Inflammatory macrophage treated with lipopolysaccharide for 4 hours (primary cell): ENCODE measurements around the gene PLCZ1.
"Not testable (repeated sequence)": the region's sequence is repeated elsewhere in the genome, so short reads cannot be mapped to it uniquely, and the experiment has no call there.

ENCODE experiments used
- DNase-seq: peaks from one replicate; pipeline ENCODE4 v3.0.0-alpha.2; 2020

Gene PLCZ1, protein sequence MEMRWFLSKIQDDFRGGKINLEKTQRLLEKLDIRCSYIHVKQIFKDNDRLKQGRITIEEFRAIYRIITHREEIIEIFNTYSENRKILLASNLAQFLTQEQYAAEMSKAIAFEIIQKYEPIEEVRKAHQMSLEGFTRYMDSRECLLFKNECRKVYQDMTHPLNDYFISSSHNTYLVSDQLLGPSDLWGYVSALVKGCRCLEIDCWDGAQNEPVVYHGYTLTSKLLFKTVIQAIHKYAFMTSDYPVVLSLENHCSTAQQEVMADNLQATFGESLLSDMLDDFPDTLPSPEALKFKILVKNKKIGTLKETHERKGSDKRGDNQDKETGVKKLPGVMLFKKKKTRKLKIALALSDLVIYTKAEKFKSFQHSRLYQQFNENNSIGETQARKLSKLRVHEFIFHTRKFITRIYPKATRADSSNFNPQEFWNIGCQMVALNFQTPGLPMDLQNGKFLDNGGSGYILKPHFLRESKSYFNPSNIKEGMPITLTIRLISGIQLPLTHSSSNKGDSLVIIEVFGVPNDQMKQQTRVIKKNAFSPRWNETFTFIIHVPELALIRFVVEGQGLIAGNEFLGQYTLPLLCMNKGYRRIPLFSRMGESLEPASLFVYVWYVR

DNA sequence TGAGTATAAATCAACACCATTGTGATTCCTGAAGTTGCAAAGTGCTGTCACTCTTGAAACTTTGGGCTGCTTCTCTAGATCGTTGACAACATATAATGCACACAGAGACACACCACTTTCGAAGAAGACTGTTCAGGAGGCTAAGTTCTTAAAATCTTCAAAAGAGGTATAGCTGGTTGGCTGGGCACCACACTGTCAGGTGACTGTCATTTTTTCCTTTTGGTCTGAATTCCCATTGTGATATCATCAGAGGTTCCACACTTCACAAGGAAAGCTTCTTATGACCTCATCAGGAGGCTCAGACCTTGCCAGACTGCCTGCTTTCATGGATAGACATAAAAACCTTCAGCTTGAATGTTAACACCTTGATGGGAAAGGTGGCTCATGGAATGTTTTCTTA lies at the start of gene PLCZ1, which contains the start of gene CAPZA3:
TSS of gene PLCZ1 (minus strand) at position 194 of the 400 bp plus-strand sequence. CDS start 641 bp downstream, outside the sequence.
TSS of gene CAPZA3 (plus strand) at position 301 of the 400 bp plus-strand sequence. CDS start 150 bp downstream, outside the sequence.
- no peak for DNase-seq

DNA sequence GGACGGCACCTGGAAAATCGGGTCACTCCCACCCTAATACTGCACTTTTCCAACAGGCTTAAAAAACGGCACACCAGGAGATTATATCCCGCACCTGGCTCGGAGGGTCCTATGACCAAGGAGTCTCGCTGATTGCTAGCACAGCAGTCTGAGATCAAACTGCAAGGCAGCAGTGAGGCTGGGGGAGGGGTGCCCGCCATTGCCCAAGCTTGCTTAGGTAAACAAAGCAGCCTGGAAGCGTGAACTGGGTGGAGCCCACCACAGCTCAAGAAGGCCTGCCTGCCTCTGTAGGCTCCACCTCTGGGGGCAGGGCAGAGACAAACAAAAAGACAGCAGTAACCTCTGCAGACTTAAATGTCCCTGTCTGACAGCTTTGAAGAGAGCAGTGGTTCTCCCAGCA lies 47.7 kb upstream of the PLCZ1 start:
- not testable (repeated sequence) for DNase-seq

DNA sequence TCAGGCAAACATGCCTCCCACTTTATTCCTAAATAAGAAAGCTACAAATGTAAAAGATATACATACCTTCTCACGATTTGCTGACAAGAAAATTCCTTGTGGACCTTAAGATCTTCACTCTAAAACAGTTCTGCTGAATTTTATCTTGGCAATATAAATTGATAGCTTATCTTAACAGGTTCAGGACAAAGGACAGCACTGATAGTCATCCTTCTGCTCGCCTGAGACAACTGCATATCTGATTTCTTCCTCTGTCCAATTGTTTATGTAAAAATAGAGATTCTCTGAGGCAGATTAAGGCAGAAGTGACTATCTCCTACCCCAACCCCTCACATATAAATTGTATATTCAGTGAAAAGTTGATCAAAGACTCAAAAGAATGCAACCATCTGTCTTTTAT lies 45.0 kb upstream of the PLCZ1 start:
- no peak for DNase-seq

DNA sequence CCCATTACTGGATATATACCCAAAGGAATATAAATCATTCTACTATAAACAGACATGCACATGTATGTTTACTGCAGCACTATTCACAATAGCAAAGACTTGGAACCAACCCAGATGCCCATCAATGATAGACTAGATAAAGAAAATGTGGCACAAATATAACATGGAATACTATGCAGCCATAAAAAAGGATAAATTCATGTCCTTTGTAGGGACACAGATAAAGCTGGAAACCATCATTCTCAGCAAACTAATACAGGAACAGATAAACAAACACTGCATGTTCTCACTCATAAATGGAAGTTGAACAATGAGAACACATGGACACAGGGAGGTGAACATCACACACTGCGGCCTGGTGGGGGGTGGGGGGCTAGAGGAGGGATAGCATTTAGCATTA lies 28.7 kb upstream of the PLCZ1 start:
- DNase-seq = not testable (repeated sequence)

DNA sequence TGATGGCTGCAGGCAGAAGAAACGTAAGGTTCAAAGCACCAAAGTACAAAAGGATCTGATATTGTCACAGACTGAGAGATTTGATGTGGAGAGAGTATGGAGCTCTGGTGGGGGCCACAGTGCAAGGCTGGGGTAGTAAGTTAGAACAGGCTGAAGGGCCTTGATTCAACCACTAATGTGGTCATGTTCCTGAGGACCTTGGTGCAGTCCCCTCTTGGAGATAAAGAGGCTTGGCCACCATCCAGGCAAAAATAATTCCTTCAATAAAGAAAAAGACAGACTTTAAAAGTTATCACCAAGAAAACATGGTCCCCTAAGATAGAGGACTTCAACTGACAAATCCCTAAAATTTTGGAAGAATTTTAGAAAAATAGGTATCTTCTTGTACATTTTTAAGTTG lies 17.5 kb upstream of the PLCZ1 start:
- no peak for DNase-seq

DNA sequence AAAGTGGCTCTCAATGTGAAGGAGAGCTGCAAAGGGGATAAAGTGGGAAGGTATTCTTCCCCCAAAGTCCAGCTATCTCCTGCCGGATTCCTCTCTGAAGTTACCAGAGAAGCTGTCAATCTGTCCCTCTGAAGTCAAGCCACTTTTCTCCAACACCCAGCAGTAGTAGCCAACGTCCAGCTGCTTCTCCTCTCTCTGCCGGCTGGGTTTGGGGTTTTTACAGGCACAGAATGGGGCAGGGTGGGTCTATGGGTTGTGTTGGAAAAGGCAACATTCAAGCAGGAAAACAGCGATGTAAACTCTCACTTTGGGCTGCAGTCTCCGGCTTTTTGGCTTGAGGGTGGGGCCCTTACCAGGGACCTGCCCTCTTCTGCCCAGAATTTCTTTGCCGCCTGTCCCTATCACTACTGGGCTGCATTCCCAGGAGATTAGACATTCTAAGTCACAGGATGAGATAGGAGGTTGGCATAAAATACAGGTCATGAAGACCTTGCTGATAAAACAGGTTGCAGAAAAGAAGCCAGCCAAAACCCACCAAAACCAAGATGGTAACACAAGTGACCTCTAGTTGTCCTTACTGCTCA lies 16.4 kb upstream of the PLCZ1 start:
- no peak for DNase-seq

DNA sequence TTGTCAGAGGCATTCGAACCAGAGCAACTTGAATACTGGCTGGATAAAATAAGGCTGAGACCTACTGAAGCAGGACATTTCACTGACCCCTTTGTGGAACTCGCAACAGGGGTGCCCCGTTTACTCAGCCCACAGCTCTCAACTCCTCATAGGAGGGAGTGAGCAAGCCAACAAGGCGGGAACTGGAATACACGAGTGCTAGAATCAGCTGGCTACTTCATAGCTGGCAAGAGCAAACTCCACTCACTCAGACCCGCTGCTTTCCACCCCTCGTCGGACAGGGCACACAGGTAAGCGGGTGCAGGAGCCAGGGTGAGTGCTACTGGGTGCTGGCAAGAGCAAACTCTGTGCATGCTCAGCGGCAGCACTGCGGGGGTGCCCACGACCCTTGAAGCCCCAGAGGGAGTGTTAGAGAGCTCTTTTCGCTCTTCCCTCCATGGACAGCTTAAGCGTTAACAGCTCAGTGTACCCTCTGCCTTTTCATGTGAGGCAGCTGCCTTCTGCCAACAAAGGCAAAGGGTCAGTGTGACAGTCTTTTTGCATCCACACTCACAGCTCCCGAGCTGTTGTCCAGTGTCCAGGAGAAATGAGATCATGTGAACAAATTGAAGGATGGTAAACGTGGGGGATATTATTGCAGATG lies 15.8 kb upstream of the PLCZ1 start:
- no peak for DNase-seq

DNA sequence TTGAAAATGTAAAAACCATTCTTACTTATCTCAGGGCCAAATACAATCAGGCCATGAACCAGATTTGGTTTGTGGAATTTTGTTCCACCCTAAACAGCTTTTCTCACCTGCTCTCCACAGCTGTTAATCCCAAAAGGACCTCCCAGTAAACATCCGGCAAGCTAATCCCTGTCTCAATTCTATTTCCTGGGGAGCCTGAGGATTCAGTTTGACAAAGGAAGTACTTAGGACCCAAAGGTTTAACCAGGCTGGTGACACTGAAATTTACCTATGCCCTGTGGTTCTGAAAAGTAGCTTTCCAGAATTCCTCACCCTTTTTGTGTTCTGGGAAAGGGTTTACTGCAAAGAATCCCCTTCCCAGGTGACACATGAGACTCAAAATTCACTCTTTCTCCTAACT lies 15.1 kb upstream of the PLCZ1 start:
- no peak for DNase-seq

DNA sequence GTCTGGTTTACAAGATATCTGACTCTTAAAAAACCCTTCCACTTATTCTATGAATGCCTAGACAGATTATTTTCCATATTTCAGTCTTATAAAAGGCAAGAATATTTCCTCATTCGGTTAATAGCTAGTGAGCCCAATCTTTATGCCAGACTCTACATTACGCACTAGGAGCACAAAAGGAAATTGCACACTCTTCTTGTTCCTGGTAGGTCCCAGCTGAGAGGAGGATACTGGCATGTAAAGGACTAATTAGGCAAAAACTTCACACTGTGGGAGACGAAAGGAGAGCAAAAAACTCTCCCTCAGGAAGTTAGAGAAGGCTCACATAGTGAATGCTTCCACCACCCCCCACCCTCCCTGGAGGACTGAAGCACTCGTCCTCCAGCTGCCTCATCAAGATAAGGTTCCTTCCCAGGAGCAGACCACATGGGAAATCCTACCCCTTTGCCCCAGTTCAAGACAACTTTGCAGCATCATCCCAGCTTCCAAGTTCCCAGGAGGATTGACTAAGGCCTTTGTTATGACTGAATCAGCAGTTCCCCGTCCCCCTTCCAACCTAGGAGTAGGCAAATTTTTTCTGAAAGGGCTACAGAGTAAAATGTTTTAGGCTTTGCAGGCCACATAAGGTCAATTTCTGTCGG lies 14.6 kb upstream of the PLCZ1 start:
- no peak for DNase-seq

DNA sequence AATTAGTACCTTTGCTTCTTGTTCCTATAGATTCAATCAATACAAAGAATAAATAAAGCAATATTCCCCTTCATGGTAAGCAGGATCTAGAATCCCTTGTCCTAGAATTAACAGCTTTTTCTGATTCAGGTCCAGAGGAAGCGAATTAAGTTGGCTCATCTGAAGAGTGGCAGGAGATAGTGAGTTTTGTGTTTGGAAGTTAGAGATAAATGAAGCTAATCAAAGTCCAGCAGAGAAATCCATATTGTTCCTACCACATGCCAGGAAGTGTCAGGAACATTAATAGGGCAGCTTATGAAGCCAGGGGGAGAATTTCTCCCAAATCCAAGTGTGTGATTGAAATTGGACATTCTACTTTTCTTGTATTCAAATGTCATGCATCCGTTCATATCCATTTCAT lies 14.1 kb upstream of the PLCZ1 start:
- DNase-seq = no peak

DNA sequence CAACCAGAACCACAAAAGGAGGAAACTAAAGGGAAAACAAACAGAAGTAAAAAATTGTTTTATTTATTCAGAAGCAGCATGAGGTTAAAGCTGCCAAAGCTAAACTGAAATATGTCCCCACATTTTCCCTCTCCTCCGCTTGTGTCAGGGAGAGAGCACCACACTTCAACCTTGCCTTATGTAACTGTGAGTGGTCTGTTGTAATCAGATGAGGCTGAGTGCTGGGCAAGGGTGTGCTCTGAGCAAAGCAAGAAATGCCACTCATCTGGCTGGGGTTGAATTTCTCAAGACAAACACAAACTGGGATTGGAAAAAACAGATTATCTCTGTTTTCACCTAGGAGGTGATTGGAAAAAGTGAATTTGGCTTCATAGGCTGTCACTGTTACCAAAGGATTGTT lies 12.3 kb upstream of the PLCZ1 start:
- DNase-seq = no peak

DNA sequence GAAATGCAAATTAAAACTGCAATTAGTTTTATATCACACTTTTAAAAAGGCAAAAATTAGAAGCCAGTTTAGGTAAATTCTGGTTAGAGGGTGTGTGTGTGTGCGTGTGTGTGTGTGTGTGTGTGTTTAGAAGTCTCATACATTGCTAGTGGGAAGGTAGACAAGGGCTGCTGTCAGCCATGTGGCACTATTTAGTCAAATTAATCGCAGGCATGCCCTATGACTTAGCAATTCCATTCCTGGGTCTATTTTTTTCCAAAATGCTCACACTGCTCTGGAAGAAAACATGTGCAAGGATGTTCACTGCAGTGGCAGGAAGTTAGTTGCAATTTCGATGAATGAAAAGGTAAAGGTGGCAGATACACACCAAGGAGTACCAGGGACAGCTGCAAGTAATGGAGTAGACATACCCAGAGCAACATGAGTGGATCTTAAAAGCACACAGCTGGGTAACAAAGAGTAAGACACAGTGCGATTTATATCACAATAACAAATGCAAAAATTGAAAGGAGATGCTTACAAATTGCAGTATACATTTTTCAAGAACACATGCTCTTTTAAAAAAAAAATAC lies 11.7 kb upstream of the PLCZ1 start:
- no peak for DNase-seq

DNA sequence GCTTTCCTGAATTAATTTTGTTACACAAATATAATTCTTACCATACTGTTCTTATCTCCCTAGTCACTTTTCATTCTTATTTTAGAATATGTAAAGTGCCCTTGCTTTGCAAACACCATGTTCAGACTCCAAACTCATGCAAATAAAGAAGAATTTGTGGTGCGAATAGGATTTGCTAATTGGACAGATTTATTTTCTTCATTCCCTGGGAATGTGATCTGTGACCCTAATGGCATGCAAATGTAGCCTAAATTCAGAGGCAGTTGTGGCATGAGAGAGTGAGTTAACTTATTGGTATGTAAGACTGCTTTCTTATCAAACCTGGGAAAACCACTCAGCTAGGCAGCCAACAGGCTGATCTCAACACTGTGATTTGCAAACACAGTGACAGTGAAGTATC lies 10.1 kb upstream of the PLCZ1 start:
- no peak for DNase-seq

DNA sequence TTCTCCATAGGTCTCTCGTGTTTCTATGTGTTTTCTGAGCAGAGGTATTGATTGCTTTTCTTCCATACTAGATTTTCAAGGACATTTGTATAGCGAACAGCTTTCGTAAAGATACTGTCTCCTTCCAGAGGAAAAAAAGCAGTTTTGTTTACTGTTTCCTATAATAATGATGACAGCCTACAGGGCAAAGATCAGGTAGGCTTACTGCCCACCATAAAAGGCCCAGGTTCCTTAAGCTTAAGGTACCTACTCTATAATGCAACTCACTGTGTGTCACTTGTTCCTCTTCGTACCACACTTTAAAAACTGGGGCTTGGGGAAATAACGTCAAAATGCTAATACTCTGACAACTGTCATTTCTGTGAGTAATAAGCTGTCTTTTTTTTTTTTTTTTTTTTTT lies 6.7 kb downstream of the PLCZ1 start:
- DNase-seq = no peak

DNA sequence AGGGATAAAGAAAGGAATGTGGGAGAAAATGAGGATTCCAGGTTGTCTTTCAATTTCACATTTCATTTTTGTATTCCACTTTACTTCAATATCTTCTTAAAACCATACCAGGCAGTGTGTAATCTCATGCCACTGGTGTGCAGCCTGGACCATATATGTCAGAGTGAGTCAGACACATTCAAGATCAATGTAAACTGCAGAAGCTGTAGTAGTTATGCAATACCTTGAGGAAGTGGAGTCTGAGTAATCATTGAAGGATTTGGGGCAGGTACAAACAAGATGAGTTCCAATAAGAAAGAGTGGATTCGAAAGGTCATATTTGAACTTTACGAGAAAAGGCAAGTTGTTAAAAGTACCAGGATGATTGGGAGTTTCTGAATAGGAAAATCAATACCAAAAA lies 14.1 kb downstream of the PLCZ1 start:
- DNase-seq = no peak

DNA sequence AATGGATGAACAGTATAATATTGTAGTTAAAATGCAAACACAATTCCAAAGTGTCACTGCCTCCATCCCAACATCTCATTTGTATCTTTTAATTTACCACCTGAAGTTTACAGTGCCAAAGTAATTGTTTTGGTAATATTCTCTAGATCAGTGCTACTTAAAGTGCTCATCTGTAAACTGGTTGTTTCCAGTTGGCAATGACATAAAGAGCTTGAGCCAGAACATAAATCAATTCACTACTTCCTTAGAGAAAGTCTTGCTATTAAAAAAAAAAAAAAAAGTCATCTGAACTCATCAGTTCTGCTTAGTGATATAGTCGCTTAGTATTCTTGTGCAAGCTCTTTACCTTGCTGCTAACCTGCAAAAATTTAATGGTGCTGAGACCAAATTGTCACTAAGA lies 16.4 kb downstream of the PLCZ1 start:
- DNase-seq = no peak

DNA sequence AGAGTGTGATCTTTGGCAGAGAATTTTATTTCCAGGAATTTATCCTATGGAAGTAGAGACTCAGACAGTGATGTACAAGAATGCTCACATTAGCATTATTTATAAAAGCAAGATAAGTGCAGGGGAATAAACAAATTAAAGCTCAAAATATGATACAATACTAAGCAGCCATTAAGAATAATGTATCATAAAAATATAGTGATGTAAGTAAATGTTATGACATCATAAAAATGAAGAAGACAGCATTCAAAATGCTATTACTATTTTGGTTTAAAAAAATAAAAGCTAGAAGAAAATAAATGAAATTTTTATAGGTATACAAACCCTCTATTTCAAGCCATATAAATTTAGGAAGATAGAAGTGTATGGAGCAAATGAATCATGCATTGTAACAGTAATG lies 17.1 kb downstream of the PLCZ1 start:
- DNase-seq = no peak

DNA sequence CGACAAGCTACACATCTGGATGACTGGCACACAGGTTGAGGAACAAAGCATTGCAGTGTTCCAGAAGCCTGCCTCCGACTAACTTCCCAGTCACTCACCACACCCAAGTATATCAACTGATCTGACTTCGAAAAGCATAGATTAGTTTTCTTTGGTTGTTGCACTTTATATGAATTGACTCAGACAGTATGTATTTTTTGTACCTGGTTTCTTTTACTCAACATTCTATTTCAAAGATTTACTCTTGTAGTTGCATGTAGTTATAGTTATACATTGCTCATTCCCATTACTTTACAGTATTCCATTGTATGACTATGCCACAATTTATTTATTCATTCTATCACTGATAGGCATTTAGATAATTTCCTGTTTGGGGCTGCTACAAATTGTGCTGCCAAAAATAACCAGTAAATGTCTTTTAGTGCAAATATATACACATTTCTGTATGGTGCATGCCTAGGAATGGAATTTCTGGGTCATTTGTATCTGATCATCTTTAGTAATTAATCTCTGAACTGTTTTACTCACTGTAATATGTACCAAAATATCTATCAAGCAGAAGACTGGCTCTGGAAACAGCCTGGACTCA lies 17.8 kb downstream of the PLCZ1 start:
- DNase-seq = no peak

DNA sequence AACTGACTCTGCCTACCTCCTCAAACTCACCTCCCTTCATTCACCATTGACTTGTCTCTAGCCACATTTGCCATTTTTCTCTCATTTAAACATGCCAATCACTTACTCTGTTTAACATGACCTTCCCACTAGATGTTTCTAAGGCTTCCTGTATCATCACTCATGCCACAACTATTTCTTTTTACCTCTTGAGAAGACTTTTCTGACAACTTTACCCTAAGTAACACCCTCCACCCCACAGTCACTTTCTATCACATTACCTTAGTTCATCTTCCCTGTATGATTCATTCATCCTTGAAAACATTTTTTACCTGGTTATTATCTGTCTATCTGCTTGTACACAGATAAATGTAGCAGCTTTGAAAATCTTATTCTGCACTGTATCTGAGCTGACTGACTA lies 19.4 kb downstream of the PLCZ1 start:
- no peak for DNase-seq

DNA sequence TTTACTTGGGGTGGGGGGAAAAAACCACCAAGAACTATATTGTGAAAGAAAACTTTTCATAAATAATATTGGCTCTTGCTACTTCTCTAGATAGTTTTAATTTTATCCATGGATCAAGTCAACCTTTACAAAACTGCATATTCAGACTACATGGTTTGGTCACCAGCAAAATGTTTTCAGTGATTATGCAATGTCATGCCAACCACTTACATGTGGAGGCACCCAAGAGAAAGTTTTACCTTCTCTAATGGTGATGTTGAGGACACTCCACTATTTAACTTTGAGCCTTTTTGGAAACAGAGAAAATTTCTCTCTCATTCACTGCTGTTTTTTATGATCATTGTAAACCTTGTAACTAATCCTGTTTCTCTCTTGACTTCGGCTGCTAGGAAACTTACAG lies 21.6 kb downstream of the PLCZ1 start:
- no peak for DNase-seq

DNA sequence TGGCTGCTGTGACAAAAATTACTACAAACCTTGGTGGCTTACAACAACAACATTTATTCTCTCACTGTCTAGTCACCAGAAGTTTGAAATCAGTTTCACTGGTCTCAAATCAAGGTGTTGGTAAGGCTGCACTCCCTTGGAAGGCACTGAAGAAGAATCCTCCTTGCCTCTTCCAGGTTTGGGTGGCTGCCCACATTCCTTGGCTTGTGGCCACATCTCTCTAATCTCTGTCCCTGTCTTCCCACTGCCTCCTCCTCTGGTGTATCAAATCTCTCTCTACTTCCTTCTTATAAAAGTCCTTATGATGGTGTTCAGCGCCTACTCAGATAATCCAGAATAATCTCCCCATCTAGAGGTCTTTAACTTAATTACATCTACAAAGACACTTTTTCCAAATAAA lies 31.0 kb downstream of the PLCZ1 start:
- no peak for DNase-seq

DNA sequence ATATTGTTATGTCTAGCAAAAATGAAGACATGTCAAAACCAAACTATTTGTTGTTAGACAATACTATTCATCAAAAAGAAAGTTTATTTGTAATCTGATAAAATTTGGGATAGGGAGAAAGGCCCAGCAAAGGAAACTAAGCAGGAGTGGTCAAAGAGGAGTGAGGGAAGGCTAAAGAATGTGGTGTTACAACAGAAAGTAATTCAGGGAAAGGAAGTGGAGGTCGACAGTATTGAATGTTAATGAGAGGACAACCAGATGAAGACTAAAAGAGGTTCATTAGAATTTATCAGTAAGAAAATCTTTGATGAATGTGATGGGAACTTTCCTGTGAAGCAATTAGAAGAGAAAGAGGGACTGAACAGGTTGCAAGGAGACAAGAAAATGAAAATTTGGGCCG lies 33.9 kb downstream of the PLCZ1 start:
- DNase-seq = no peak
